ENCODE measurements around the gene CDH4.

Gene CDH4

DNA sequence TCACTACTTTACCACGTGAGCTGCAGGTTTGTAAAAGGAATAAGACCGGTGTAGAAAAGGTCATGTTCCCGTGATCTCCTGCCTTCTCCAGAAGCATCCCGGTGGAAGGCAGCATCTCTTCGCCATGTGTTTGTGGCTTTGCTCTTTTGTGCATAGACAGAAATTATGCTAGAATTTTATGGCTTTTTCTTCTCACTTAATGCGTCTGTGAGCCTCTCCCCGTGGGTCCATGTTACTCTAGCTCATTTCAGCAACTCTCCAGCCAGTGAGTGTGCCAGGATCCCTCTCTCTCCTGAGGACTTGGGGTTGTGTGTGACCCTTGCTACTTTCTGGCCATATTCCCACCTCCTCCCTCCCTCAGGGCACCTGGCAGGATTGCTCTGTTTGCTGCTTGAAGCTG lies 289.5 kb downstream of the CDH4 start:
- FAIRE-seq = no peak

DNA sequence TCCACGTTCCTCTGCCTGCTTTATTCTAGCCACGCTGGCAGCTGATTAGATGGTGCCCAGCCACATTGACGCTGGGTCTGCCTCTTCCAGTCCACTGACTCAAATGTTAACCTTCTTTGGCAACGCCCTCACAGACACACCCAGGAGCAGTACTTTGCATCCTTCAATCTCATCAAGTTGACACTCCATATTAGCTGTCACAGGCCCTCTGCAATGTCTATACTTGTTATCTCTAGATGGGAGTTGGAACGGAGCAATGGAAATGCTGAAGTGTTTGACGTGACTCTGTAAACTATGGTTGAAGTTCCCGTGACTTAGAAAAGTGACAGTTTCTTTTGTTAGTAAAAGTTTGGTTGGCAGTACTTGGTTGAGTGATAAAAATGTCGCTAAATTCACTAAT lies 291.0 kb downstream of the CDH4 start:
- FAIRE-seq = no peak

DNA sequence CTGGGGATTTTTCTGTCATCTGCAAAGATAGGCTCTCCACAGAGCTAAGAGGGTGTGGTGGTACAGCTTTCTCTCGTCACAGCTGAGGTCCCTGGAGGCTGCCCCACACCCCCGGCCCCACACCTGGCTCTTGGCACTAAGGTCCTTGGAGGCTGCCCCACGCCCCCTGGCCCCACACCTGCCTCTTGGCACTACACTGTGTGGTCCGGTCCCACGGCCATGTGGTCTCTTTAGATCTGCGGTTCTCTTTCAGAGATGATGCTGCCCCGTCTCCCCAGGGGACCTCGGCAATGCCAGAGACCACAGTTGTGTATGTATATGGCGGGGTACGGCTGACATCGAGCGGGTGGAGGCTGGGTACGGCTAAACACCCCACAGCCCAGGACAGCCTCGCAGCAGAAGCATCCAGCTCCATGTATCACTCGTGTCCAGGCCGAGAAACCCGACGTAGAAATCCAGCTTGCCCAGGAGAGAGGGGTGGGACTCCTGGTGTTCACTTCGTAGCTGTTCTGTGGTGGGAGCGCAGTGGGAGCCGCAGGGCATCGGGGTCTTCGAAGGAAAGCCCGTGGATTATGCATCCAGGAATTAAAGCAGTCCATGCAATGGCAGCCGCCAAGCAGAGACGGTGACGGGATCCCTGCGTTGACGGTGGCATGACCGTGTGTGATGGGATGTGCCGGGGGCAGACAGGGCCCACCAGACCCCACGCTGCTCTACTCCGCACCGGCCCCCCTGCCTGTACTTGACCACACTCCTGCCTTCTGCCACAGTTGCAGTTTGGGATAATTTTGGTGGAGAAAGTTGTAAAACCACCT lies 292.1 kb downstream of the CDH4 start:
- no peak for FAIRE-seq

DNA sequence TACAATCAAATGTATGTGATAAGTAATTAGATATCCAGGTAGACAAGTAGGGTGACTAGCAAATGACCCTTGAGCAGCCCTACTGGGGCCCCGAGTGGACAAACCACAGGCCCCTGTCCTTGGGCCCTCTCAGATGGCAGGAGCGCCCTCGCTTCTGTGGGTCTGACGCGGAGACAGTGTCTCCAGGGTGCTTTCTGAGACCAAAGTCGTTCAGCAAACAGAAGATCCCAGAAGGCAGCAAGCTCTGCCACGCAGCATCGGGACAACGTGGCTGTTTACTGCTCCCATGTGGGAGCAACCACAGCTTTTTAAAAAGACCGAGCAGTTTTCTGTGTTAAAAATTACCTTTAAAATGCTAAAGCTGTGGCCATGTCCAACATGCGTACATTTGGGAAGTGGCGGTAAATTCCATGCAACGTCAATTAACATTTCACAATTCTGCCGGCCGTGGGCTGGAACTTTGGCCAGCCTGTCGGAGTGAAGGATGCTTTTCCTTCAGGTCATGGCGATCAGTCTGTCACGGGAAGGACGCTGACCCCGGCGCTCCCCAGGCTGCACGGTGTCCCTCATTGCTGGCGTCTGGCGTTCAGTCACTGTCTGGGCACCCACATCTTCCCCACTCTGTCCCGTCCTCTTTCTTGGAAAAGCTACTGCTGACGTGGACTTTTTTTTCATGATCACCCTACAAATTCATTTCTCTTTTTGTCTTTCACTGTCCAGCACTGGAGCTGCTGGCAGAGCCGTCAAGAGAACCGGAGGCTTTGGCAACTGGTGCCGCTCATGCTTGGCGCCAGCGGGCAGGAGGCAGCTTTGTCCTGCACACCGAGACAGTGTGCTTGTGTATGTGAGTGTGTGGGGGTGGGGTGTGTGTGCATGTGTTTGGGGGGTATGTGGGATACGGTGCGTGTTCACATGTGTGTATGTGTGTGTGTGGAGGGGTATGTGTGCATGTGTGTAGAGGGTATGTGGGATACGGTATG lies 293.1 kb downstream of the CDH4 start:
- FAIRE-seq = no peak

DNA sequence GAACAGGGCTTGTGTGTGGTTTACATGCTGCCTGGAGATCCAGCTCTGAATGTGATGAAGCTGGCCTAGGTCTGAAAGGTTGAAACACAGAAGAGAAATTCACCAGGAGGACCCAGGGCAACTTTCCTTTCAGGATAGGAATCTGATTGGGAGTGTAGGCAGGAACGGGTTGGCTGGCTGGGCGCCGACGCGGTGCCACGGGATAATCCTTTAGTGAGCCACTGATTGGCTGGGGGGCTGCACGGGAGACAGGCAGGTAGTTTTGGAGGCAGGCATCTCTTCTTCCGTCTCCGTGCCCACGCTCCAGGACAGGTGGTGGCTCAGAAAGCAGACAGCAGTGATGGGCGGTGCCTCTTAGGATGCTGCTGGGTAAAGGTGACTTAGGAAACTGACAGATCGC lies 294.6 kb downstream of the CDH4 start:
- FAIRE-seq = no peak

DNA sequence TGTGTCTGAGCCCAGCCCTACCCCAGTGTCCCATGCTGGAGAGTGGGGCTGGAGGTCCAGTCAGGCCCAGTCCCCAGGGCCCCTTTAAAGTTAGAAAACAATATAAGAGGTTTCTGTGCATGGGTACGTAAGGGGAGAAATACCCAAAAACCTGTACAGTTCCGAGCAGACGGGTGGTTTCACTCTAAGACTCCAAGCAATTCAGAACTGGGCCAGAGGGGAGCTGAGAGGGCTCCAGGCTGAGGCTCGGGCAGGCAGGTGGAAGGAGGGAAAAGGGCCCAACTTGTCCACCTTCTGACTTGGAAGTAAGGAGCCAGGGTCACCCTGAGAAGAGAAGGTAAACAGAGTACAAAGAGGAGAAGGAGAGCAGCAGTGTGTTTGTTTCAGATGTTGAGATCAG lies 296.0 kb downstream of the CDH4 start:
- no peak for FAIRE-seq

DNA sequence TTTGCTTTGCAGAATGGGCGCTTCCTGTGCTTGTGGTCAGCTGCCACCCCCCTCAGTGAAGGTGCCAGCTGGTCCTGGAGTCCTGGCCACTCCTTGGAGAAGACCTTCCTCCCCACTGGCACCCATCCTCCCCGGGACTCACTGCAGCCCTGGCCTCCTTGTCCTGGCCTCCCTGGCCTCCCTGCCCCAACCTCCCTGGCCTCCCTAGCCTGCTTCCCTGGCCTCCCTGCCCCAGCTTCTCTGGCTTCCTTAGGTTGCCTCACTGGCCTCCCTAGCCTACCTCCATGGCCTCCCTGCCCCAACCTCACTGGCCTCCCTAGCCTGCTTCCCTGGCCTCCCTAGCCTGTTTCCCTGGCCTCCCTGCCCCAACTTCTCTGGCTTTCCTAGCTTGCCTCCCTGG lies 297.8 kb downstream of the CDH4 start:
- no peak for FAIRE-seq

GRCh38 chr20:61551401-61551800 lies 299.3 kb downstream of the CDH4 start:
- FAIRE-seq = no peak

GRCh38 chr20:61554617-61555016 lies 302.6 kb downstream of the CDH4 start:
- no peak for FAIRE-seq

GRCh38 chr20:61555566-61555965 lies 303.5 kb downstream of the CDH4 start:
- FAIRE-seq = no peak

- no peak for FAIRE-seq
These were observed 304.1 kb downstream of the CDH4 start for GRCh38 chr20:61556111-61556510.

GRCh38 chr20:61556673-61557072 lies 304.6 kb downstream of the CDH4 start:
- no peak for FAIRE-seq

DNA sequence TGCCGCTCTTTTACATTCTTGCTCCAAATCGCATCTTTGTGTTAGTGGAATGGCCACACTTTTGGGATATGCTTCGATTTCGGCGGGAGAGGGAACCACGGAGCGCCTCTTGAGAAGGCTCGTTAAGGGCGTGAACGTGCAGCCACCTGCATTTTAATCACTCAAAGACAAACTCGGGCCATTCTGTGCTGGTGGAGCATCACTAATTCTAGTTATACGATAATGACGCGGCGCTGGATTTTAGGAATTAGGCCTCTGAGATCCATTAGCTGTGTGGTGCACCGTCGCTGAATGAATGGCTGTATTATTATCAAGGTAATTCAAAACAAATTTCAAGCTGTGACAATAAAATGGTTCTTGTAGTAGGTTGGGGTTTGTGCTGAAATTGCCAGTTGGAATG lies 305.6 kb downstream of the CDH4 start:
- FAIRE-seq = no peak

DNA sequence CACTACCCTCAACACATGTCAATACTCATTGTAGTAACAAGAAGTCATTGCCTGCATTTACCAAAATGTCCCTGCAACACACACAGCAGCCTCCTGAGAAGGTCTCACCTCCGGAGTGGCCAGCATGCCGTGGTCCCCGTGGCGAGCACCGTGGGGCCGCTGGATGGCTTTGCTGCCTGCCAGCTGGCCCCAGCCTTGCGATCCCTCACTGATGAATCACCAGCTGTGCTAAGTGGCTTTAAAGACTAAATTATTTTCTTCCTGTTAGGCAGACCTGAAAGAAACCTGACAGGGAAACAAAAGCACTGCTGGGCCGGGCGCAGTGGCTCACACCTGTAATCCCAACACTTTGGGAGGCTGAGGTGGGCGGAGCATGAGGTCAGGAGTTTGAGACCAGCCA lies 306.7 kb downstream of the CDH4 start:
- FAIRE-seq = no peak

DNA sequence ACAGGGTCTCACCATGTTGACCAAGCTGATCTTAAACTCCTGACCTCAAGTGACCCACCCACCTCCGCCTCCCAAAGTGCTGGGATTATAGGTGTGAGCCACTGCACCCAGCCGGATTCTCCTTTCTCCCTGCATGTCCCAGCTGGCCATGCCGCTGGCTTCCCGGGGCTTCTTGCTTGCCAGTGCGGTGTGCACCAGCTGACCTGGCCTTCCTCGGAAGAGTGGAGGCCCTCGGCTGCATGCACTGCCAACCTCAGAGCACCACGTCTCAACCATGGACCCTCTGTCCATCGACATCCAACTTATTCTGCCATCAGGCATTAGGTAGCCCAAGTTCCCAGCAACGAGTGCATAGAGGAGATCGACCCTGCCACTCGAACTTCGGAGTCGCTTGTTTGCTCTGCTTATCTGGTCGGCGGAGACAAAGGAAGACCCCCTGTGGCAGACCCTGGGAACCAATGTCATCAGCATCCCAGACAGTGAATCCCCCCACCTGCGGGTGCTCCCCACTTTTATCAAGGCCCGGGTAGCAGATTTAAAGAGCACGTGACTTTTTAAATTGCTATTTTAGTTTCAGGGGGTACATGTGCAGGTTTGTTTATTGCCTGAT lies 307.8 kb downstream of the CDH4 start:
- FAIRE-seq = no peak

GRCh38 chr20:61560361-61560853 lies 308.3 kb downstream of the CDH4 start:
- FAIRE-seq = no peak

DNA sequence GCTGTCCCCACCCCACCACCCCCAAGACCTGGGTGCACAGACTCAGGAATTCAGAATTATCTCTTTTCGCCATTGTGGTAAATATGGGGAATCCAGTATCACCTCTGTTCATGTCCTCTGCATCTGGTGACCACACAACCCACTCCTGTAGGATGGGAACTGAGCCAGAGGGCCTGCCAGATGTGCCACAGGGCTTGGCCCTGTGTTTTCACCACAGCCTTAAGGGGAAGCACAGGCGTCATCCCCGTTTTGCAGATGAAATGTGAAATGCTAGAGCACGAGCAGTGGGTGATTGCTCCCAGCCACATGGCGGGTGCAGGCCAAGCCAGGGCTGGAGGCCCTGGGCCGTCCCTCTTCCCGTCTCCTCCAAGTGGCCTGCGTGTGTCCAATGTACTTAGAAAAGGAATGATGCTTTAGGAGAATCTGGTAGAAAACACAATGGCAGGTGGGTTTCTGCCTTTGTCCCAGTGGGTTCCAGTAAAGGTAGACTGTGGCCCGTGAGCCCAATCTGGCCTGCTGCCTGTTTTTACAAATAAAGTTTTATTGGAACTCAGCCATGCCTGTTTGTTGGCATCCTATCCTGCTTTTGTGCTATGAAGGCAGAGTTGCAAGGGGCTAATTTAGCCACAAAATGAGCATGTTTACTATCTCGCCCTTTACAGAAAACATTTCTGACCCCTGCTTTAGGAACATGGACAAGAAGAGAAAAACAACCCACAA lies 309.2 kb downstream of the CDH4 start:
- no peak for FAIRE-seq

DNA sequence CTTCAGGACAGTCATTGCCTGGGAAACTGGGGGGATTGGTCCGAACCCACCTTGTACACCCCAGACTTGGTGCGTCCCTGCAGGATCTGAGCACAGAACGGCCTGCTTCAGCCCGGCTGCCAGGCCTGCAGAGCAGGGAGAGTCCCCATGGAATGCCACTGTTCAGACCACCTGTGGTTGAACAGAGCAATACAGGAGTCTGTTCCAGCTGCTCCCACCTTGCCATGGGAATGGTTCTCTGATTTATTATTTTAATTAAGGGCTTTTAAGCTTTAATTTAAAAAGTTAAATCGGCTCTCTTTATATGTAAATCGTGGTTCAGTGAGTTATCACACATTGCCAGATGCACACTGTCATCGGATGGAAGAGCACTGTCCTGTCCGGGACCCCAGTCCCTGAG lies 310.4 kb downstream of the CDH4 start:
- no peak for FAIRE-seq

DNA sequence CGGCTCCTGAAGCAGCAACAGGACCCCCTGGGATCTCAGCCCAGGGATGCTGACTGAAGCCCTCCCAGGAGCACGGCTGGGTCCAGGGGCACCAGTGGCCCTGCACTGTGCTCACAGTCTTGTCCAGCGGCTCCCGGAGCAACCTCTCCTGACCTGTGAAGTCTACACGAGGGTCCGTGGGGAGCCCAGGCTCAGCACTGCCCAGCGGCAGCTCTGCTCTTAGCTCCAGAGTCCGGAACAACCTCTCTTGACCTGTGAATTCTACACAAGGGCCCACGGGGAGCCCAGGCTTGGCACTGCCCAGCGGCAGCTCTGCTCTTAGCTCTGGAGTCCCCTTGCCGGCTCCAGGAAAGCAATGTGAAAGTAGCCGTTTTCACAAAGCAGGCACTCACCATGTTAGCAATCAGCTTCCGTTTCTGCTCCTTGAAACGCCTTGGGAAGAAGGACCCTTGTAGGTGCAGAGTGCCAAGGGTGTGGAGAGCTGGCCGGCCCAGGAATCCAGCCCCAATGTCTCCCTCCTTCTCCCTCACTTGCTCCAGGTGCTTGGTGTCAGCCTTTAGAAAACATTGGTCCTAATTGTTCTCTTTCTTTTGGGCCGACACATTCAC lies 310.9 kb downstream of the CDH4 start:
- FAIRE-seq = no peak

GRCh38 chr20:61564628-61565027 lies 312.6 kb downstream of the CDH4 start:
- FAIRE-seq = no peak

- FAIRE-seq = no peak
These were observed 313.7 kb downstream of the CDH4 start for GRCh38 chr20:61565791-61566190.

DNA sequence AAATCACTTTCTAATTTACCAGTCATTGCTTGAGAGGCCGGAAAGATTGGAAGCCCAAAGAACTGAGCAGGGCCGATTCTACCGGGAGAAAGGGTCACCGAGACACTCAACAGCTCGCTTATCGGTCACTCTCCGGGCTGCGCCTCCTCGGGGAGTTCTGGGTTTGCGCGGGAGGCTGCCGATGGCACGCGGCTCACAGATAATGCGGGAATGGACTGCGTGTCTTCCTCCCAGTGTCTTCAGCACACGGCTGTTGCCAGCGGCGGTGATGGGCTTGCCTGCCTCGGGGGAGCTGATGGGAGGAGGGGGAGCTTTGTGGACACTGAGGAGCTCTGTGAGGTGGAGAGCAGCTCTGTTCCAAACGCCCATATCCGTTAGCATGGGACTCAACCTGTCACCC lies 314.6 kb downstream of the CDH4 start:
- no peak for FAIRE-seq
